Loucy (cell line): ENCODE measurements around the gene DNAJB6.

Source experiments
- H2AFZ ChIP-seq: fragments of 200-600 bp; sonication (generic); 2 replicates; pipeline ENCODE4 v1.6.0; 2016; ENCODE audit warnings: antibody characterized with exemption, mild to moderate bottlenecking, low read length, moderate library complexity
- H3F3A ChIP-seq: fragments of 200-600 bp; 2 replicates; pipeline ENCODE4 v1.6.0; 2016; ENCODE audit warnings: antibody characterized with exemption, low read depth, mild to moderate bottlenecking
- H3K27me3 ChIP-seq: fragments of 200-600 bp; sonication (generic); 2 replicates; pipeline ENCODE4 v1.6.1; 2014; ENCODE audit warnings: low read length, mild to moderate bottlenecking; ENCODE audit not compliant: insufficient read depth, poor library complexity, severe bottlenecking
- H3K36me3 ChIP-seq: fragments of 200-600 bp; sonication (generic); 2 replicates; pipeline ENCODE4 v1.6.1; 2016; ENCODE audit warnings: low read length; ENCODE audit not compliant: insufficient read depth
- H3K4me1 ChIP-seq: fragments of 200-600 bp; sonication (generic); 2 replicates; pipeline ENCODE4 v1.5.1; 2014; ENCODE audit warnings: low read length, mild to moderate bottlenecking; ENCODE audit not compliant: insufficient read depth, poor library complexity, severe bottlenecking
- H3K4me2 ChIP-seq: fragments of 200-600 bp; sonication (generic); 2 replicates; pipeline ENCODE4 v1.6.0; 2014; ENCODE audit warnings: antibody characterized with exemption, low read length, low read depth, mild to moderate bottlenecking; ENCODE audit not compliant: poor library complexity, severe bottlenecking
- H3K4me3 ChIP-seq: fragments of 200-600 bp; sonication (generic); 2 replicates; pipeline ENCODE4 v1.5.1; 2014; ENCODE audit warnings: low read length, mild to moderate bottlenecking, mixed read lengths; ENCODE audit not compliant: poor library complexity, severe bottlenecking
- H3K79me2 ChIP-seq: fragments of 200-600 bp; sonication (generic); 2 replicates; pipeline ENCODE4 v1.6.1; 2014; ENCODE audit warnings: low read length; ENCODE audit not compliant: insufficient read depth
- H3K9ac ChIP-seq: fragments of 200-600 bp; sonication (generic); 2 replicates; pipeline ENCODE4 v1.6.0; 2014; ENCODE audit warnings: mild to moderate bottlenecking, low read depth, low read length, moderate library complexity; ENCODE audit not compliant: poor library complexity, severe bottlenecking
- H3K9me2 ChIP-seq: fragments of 200-600 bp; sonication (generic); replicated peaks from 2 replicates; pipeline ENCODE4 v1.6.1; 2016; ENCODE audit warnings: low read depth, low read length, mixed read lengths
- H3K9me3 ChIP-seq: fragments of 200-600 bp; sonication (generic); 2 replicates; pipeline ENCODE4 v1.6.1; 2014; ENCODE audit warnings: mild to moderate bottlenecking, antibody characterized with exemption, low read length, low read depth; ENCODE audit not compliant: insufficient read depth
- H4K20me1 ChIP-seq: fragments of 200-600 bp; sonication (generic); 2 replicates; pipeline ENCODE4 v1.6.0; 2014; ENCODE audit warnings: antibody characterized with exemption, low read length, mild to moderate bottlenecking; ENCODE audit not compliant: insufficient read depth, poor library complexity, severe bottlenecking
- CTCF ChIP-seq: fragments of 200-600 bp; sonication (generic); conservative IDR thresholded peaks from 2 replicates; pipeline ENCODE4 v1.5.1; 2014; ENCODE audit warnings: mild to moderate bottlenecking, antibody characterized with exemption, low read length
- EZH2phosphoT487 ChIP-seq: fragments of 200-600 bp; IDR thresholded peaks from 2 replicates; pipeline ENCODE4 v1.6.1; 2018; ENCODE audit warnings: antibody characterized with exemption, mild to moderate bottlenecking, moderate library complexity, borderline replicate concordance

The DNAJB6 gene

DNA sequence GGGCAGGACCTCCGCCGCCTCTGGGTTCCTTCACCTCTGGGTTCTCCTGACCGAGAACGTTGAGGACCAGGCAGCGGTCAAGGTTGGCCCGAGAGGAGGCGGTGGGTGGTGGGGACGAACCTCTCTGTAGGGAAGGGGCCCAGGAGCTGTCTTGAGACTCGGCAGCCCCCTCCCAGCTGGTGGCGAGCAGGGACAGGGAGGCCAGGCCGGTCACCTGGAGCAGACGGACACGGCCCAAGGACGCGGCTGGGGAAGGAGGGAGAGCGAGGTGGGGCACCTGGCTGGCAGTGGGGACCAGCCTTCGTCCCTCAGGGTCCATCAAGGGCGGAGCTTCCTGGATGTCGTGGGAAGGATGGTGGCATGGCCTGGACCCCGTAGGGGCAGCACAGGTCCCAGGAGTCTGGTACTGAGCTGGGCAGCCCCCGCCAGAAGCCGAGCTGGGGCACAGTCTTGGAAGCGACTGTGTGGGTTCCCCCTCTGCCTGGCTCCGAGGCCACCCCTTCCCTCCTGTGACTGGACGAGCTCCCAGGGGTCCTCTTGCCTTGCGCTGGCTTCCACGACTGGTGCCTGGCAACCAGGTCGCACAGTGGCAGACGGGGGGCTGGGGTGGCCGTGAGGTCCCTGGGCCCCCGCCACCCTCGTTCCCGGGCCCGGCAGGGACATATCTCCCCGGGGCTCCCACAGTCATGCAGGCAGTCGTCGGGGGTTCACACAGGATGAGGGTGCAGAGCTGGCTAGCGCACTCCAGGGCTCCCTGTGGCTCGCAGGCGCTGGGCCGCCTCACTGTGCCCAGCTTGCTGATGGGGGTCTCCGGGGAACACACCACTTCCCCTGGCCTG, 89.9 kb downstream of the DNAJB6 start:
- no peaks in the 10 kb centered on the region for H3K9me3 ChIP-seq
- H3K9ac ChIP-seq = no peak overlapping the region
- H3K9me2 ChIP-seq = no peaks in the 10 kb centered on the region
- H3K27me3 ChIP-seq = no peaks in the 10 kb centered on the region
- no peaks in the 10 kb centered on the region for H4K20me1 ChIP-seq
- H3K36me3 ChIP-seq = no peaks in the 10 kb centered on the region
- no peaks in the 10 kb centered on the region for H3K79me2 ChIP-seq
- no peak overlapping the region for H2AFZ ChIP-seq
- TF ChIP-seq EZH2phosphoT487 = no peak
- no peak for TF ChIP-seq CTCF
- H3K4me2 ChIP-seq = no peak overlapping the region
- H3K4me1 ChIP-seq = no peaks in the 10 kb centered on the region
- no peaks in the 10 kb centered on the region for H3F3A ChIP-seq
- H3K4me3 ChIP-seq = no peak overlapping the region

- Histone ChIP-seq H3K9ac (no peak overlapping the region), H3K4me1 (no peaks in the 10 kb centered on the region), H3K27me3 (no peaks in the 10 kb centered on the region), H3K9me2 (no peaks in the 10 kb centered on the region), H3F3A (no peaks in the 10 kb centered on the region), H3K9me3 (no peaks in the 10 kb centered on the region), H3K4me3 (no peak overlapping the region), H4K20me1 (no peaks in the 10 kb centered on the region), H2AFZ (no peak overlapping the region), H3K4me2 (no peak overlapping the region), H3K36me3 (no peaks in the 10 kb centered on the region), H3K79me2 (no peaks in the 10 kb centered on the region)
- TF ChIP-seq EZH2phosphoT487 (no peak), CTCF (no peak)
Observed at GRCh38 chr7:157427811-157428553, 91.2 kb downstream of the DNAJB6 start.

DNA sequence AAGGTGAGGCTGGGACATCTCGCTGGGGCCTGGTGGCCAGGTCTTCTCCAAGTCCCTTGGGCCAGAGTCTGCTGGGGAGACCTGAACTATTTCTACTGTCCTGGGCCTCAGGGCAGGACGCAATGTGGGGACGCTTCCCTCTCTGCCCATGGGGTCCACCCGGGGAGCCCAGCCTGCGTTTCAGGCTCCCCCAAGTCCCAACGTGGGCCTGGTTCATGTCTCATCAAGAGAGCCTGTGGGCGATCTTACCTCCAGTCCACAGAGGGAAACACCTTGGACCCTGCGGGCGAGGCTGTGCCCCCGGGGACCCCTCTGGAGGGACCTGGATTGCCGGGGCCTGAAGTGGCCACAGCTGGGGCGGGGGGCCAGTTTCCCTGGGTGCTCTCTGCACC, 91.7 kb downstream of the DNAJB6 start:
- no peaks in the 10 kb centered on the region for H3K4me1 ChIP-seq

More for the DNA sequence above, 91.7 kb downstream of the DNAJB6 start:
- TF ChIP-seq EZH2phosphoT487 (no peak), CTCF (no peak)
- no peaks in the 10 kb centered on the region for H3K9me2 ChIP-seq
- no peaks in the 10 kb centered on the region for H3K36me3 ChIP-seq
- no peak overlapping the region for H3K4me3 ChIP-seq
- H4K20me1 ChIP-seq = no peaks in the 10 kb centered on the region
- no peaks in the 10 kb centered on the region for H3K27me3 ChIP-seq
- no peak overlapping the region for H3K9ac ChIP-seq
- H3K4me2 ChIP-seq = no peak overlapping the region
- H2AFZ ChIP-seq = no peak overlapping the region
- no peaks in the 10 kb centered on the region for H3K9me3 ChIP-seq
- no peaks in the 10 kb centered on the region for H3F3A ChIP-seq
- no peaks in the 10 kb centered on the region for H3K79me2 ChIP-seq
